GM12801 (cell line): ENCODE data around the gene TRNAU1AP.

Source experiments
- CTCF ChIP-seq: IDR thresholded peaks from one replicate; pipeline ENCODE4 v1.5.1; 2011; ENCODE audit warnings: control low read depth; ENCODE audit not compliant: insufficient read length; ENCODE audit errors: extremely low read depth

TRNAU1AP gene

GRCh38 chr1:28591708-28592320 is 38.9 kb downstream of the TRNAU1AP start, which contains the start of gene RAB42:
RAB42 (plus strand) TSS chr1:28592265; CDS start chr1:28592512, 247 bp downstream.
- TF ChIP-seq CTCF = no peak

- no peak for TF ChIP-seq CTCF
Measured at GRCh38 chr1:28592321-28593071, 39.6 kb downstream of the TRNAU1AP start.

GRCh38 chr1:28595412-28596191 is 42.7 kb downstream of the TRNAU1AP start:
- no peak for TF ChIP-seq CTCF

- no peak for TF ChIP-seq CTCF
Measured at GRCh38 chr1:28601696-28602095, 48.8 kb downstream of the TRNAU1AP start.

- no peak for TF ChIP-seq CTCF
Measured at GRCh38 chr1:28602536-28603439, 49.9 kb downstream of the TRNAU1AP start.

- TF ChIP-seq CTCF = no peak
Measured at GRCh38 chr1:28604411-28604810, 51.5 kb downstream of the TRNAU1AP start.

GRCh38 chr1:28604962-28605361 is 52.1 kb downstream of the TRNAU1AP start:
- TF ChIP-seq CTCF = no peak
